Thymus (tissue), 14 donors: ENCODE results near the gene CD101. TPM values are rescaled to one million over a fixed set of nuclear protein-coding genes. Genes with fewer than 3 reads are reported as not detected.

ENCODE experiments used
- DNase-seq, 9 donors: peaks; one replicate each; pipeline ENCODE4 v3.0.0-alpha.2; 2013; ENCODE audit warnings: low spot score in 9 of 9, low read depth in 6 of 9, missing footprints in 1 of 9
- H3K27ac ChIP-seq, 2 donors: one replicate each; pipeline ENCODE4 v1.5.1; 2013; ENCODE audit warnings: control low read depth in 1 of 2, low read depth in 1 of 2, low read length in 1 of 2, mild to moderate bottlenecking in 1 of 2, moderate library complexity in 1 of 2
- H3K27me3 ChIP-seq, 2 donors: one replicate each; pipeline ENCODE4 v1.5.1; 2013; ENCODE audit warnings: low read length in 1 of 2; ENCODE audit not compliant: control insufficient read depth in 2 of 2, insufficient read depth in 1 of 2
- H3K36me3 ChIP-seq, 2 donors: one replicate each; pipeline ENCODE4 v1.5.1; 2013; ENCODE audit warnings: low read length in 1 of 2, mild to moderate bottlenecking in 1 of 2, moderate library complexity in 1 of 2; ENCODE audit not compliant: control insufficient read depth in 2 of 2, insufficient read depth in 2 of 2
- H3K4me1 ChIP-seq, 2 donors: one replicate each; pipeline ENCODE4 v1.5.1; 2013; ENCODE audit warnings: low read length in 2 of 2; ENCODE audit not compliant: control insufficient read depth in 2 of 2, insufficient read depth in 2 of 2
- H3K4me3 ChIP-seq, 2 donors: one replicate each; pipeline ENCODE4 v1.5.1; 2013; ENCODE audit warnings: low read length in 2 of 2, control low read depth in 1 of 2, mild to moderate bottlenecking in 1 of 2
- H3K9me3 ChIP-seq, 2 donors: one replicate each; pipeline ENCODE4 v1.5.1; 2013; ENCODE audit warnings: low read length in 1 of 2, mild to moderate bottlenecking in 1 of 2; ENCODE audit not compliant: control insufficient read depth in 2 of 2, insufficient read depth in 1 of 2
- WGBS: extraction: QIAGEN DNeasy Blood & Tissue Kit; methylation state at CpG from one replicate; pipeline ENCODE4 v1.1.7; 2013; 5-methylcytosine and 5-hydroxymethylcytosine counted together
- long read RNA-seq, 10 donors: transcript quantifications; one replicate each; lab custom pipeline, GENCODE V29; 2026
- polyA plus RNA-seq: library from polyadenylated mRNA; stranded (reverse); fragments of 200-250 nt; gene quantifications from one replicate; pipeline ENCODE4 v1.2.3, GENCODE V29; 2013
- total RNA-seq: library from RNA; stranded (reverse); fragments of 120-200 nt; gene quantifications from one replicate; pipeline ENCODE4 v1.2.4, GENCODE V29; 2013
- donor health status: healthy.

Gene CD101, protein sequence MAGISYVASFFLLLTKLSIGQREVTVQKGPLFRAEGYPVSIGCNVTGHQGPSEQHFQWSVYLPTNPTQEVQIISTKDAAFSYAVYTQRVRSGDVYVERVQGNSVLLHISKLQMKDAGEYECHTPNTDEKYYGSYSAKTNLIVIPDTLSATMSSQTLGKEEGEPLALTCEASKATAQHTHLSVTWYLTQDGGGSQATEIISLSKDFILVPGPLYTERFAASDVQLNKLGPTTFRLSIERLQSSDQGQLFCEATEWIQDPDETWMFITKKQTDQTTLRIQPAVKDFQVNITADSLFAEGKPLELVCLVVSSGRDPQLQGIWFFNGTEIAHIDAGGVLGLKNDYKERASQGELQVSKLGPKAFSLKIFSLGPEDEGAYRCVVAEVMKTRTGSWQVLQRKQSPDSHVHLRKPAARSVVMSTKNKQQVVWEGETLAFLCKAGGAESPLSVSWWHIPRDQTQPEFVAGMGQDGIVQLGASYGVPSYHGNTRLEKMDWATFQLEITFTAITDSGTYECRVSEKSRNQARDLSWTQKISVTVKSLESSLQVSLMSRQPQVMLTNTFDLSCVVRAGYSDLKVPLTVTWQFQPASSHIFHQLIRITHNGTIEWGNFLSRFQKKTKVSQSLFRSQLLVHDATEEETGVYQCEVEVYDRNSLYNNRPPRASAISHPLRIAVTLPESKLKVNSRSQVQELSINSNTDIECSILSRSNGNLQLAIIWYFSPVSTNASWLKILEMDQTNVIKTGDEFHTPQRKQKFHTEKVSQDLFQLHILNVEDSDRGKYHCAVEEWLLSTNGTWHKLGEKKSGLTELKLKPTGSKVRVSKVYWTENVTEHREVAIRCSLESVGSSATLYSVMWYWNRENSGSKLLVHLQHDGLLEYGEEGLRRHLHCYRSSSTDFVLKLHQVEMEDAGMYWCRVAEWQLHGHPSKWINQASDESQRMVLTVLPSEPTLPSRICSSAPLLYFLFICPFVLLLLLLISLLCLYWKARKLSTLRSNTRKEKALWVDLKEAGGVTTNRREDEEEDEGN
- total RNA-seq (3.8 TPM), polyA plus RNA-seq (3.4 TPM)
- long read RNA-seq, donor 1 = 0 reads
- long read RNA-seq, donor 2 = 0 reads
- long read RNA-seq, donor 3, partial matches to known transcripts = 0 of 1 reads
- long read RNA-seq, donor 3, other reads (novel, unspliced or antisense) = 0 of 1 reads
- long read RNA-seq, donor 4 = 0 reads
- long read RNA-seq, donor 5 = 0 reads
- long read RNA-seq, donor 6 = 0 reads
- long read RNA-seq, donor 7 = 0 reads
- long read RNA-seq, donor 8 = 0 reads
- long read RNA-seq, donor 9, partial matches to known transcripts = 0 of 1 reads
- long read RNA-seq, donor 9, other reads (novel, unspliced or antisense) = 0 of 1 reads
- long read RNA-seq, donor 10 = 0 reads

DNA sequence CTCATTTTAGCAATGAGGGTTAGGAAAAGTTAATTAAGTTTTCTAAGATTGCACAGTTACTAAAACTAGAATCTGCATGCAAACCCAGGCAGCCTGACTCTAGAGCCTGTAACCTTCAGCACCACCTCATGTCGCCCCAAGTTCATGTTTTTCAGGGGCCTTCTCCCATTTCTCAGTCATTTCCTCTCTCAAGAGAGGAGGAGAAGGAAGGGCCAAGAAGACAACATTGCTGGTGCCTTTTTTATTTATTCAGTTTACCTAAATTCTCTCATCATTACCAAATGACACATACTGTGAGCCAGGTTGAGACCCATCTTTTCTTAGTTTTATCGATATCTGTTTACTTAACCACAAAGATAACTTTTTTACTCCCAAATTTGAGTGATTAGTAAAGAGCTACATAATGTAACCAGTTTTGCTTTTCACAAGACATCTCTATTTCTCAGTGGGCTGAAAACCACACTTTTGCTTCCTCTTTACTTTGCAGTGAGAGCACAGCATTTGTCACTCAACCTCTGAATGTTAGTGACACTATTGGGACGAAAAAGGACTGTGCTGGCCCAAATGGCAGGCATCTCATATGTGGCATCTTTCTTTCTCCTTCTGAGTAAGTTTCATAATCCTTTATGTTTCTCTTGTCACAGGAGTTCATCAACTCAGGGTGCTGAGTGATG, at the start of gene CD101:
Gene CD101, plus strand, starts transcription at position 507 of the 674 bp plus-strand sequence. Its CDS starts 58 bp downstream, at position 565.
- peak in 1 of 9 donors; percentile 62 for DNase-seq
- 59% methylated on average over 3 of the region's 3 CpGs for WGBS
- H3K27ac ChIP-seq = peak within 1 kb of the TSS; percentile 78 to 83
- H3K9me3 ChIP-seq = no peaks in the 10 kb centered on the region
- no peaks in the 10 kb centered on the region for H3K36me3 ChIP-seq
- peaks cover 2 to 11% of the 10 kb centered on the region in 2 donors for H3K4me1 ChIP-seq
- H3K4me3 ChIP-seq = no peak within 1 kb of the TSS
- H3K27me3 ChIP-seq = no peaks in the 10 kb centered on the region

DNA sequence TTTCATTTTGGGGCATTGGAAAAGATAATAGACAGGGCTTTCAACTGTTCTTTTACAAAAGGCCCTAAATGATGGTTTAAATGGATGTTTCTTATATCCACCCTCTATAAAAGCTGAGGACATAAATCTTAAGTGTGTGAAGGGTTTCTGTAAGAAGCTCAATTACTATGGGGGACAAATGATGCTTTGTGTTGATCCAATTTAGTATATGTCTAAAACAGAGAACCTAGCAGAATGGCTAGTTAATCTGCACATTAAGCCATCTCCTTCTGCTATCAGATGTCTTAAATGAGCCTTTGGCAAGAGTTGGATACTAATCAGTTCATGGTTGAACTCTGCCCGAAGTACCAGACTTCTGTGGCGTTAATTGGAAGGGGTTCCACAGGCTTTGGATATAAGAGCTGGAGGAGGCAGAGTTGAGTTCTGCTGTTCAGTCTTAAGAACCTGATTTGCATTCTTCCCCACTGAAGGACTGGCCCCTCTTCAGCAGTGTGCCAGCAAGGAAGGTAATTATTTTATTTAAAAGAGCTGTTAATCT, 48.8 kb upstream of the CD101 start:
- Histone ChIP-seq H3K4me3 (no peak overlapping the region), H3K27ac (no peak overlapping the region), H3K9me3 (no peaks in the 10 kb centered on the region), H3K36me3 (no peaks in the 10 kb centered on the region), H3K27me3 (no peaks in the 10 kb centered on the region), H3K4me1 (no peaks in the 10 kb centered on the region)
- no peak for DNase-seq
- 98% methylated on average over 2 of the region's 2 CpGs for WGBS

DNA sequence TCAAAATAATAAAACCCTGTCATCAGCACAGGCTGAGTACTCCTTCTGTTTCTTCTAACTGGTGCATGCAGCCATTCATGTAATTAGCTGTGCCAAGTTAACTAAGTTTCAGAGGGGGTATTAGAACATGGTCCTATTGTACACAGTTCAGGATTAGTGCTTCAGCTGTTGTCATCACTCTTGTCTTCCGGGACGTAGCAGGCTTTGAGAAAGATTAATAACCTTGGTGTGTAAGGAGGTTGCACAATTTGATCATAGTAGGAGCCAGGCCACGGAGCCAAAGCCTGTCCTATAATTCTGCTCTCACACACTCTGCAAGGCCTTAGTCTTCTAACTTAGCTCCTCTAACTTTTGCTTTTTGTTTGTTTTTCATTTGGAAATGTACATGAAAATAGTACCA, 47.1 kb upstream of the CD101 start:
- no peak overlapping the region for H3K27ac ChIP-seq
- 94% methylated on average over 3 of the region's 3 CpGs for WGBS
- H3K4me3 ChIP-seq = no peak overlapping the region
- H3K27me3 ChIP-seq = no peaks in the 10 kb centered on the region
- H3K4me1 ChIP-seq = no peaks in the 10 kb centered on the region
- DNase-seq = no peak
- no peaks in the 10 kb centered on the region for H3K9me3 ChIP-seq
- no peaks in the 10 kb centered on the region for H3K36me3 ChIP-seq

DNA sequence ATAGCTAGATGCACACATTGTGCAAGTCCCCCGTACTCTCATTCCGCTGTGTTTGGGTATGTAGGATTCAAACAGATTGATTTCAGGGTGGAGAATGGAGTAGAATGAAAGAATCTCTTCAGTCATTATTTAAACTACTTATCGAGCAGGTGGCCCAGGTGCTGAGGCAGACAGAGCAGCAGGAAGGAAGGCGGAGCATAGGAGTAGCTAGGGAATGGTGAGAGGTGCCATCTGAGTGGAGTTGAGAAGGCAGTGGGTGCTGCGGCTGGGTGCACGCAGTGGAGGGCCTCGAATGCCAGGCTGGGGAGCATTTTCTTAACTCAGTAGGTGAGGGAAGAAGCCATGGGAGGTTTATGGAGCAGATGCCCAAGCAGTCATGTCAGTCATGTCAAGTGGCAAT, 45.2 kb upstream of the CD101 start:
- no peak overlapping the region for H3K4me3 ChIP-seq
- no peak for DNase-seq
- no peaks in the 10 kb centered on the region for H3K9me3 ChIP-seq
- 96% methylated on average over 7 of the region's 7 CpGs for WGBS
- H3K27ac ChIP-seq = no peak overlapping the region
- H3K27me3 ChIP-seq = no peaks in the 10 kb centered on the region
- peaks cover 0 to under 1% of the 10 kb centered on the region in 2 donors for H3K36me3 ChIP-seq
- no peaks in the 10 kb centered on the region for H3K4me1 ChIP-seq

DNA sequence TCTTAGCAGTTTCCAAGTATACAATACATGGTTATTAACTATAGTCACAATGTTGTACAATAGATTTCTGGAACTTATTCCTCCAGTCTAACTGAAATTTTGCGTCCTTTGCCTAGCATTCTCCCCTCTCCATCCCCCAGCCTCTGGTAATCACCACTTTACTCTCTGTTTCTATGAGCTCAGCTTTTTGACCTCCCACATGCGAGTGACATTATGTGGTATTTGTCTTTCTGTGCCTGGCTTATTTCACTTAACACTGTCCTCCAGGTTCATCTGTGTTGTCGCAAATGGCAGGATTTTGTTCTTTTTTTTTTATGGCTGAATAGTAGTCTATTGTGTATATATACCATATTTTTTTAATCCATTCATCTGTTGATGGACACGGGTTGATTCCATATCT, 43.9 kb upstream of the CD101 start:
- Histone ChIP-seq H3K36me3 (peaks cover 0 to 3% of the 10 kb centered on the region in 2 donors), H3K27me3 (no peaks in the 10 kb centered on the region), H3K27ac (no peak overlapping the region), H3K4me1 (no peaks in the 10 kb centered on the region), H3K9me3 (no peaks in the 10 kb centered on the region), H3K4me3 (no peak overlapping the region)
- no peak for DNase-seq
- 98% methylated on average over 4 of the region's 4 CpGs for WGBS

DNA sequence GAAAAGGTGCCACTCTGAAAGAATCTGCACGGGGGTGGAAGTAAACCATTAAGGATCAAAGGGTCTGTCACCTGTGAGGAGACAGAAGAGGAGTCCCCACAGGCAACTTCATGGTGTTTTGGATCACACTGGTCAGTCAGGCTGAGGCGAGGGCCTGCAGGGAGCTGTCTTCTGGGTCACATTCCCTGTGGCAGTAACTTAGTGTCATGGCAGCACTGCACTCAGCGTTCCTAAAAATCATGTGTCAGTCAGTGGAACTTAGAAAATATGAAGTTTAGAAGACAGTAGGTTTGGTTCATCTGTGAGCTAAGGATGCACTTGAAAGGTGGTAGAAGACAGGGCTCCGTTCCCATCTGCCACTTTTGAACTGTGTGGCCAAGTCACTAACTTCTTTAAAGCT, 43.5 kb upstream of the CD101 start:
- no peak for DNase-seq
- Histone ChIP-seq H3K4me1 (no peaks in the 10 kb centered on the region), H3K4me3 (no peak overlapping the region), H3K36me3 (peaks cover 0 to 3% of the 10 kb centered on the region in 2 donors), H3K27me3 (no peaks in the 10 kb centered on the region), H3K27ac (no peak overlapping the region), H3K9me3 (no peaks in the 10 kb centered on the region)
- WGBS = 94% methylated on average over 4 of the region's 4 CpGs

DNA sequence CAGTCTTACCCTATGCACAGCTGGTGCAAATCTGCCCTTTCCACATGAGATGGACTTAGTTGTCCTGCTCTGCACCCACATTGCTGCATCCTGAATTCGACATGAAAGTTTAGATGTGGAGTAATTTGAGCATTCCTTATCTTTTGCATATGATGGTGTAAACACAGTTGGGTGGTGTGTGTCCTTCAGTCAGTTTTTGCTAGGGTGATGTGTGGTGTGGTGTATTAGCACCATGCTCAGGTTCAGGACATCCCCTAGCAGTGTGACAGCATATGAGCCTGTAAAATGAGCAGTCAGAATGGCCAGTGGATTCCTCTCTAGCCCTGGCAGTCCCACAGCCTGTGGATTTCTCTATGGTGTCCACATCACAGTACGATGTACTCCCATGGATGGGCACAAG, 42.6 kb upstream of the CD101 start:
- 98% methylated on average over 2 of the region's 2 CpGs for WGBS
- H3K27ac ChIP-seq = no peak overlapping the region

DNA sequence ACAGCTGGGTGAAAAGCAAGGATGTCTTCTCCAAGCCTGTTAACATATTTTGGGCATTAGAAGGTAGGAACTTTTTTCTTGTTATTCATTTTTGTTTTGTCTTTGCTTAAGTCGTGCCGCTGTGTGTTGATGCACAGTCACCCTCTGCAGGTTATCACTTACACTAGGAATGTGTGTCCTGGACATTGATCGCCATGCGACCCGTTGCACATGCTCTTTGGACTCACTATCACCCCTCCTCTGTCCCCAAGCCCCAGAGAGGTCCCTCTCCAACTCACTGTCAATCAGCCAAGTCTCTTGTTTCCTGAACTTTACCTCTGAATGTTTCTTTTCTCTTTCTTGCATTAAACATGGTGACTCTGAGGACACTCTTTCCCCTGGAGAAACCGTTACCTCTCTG, 40.0 kb upstream of the CD101 start:
- no peak for DNase-seq
- H3K4me1 ChIP-seq = no peaks in the 10 kb centered on the region
- H3K36me3 ChIP-seq = peaks cover 0 to 3% of the 10 kb centered on the region in 2 donors
- no peak overlapping the region for H3K4me3 ChIP-seq
- no peaks in the 10 kb centered on the region for H3K27me3 ChIP-seq
- WGBS = 96% methylated on average over 6 of the region's 6 CpGs
- H3K27ac ChIP-seq = no peak overlapping the region
- H3K9me3 ChIP-seq = no peaks in the 10 kb centered on the region

More for the DNA sequence above, 42.6 kb upstream of the CD101 start:
- Histone ChIP-seq H3K4me1 (no peaks in the 10 kb centered on the region), H3K9me3 (no peaks in the 10 kb centered on the region), H3K36me3 (peaks cover 0 to 3% of the 10 kb centered on the region in 2 donors), H3K27me3 (no peaks in the 10 kb centered on the region), H3K4me3 (no peak overlapping the region)
- DNase-seq = no peak
